ENCODE data around the gene BABAM2.
"Not testable (repeated sequence)": the region's sequence is repeated elsewhere in the genome, so short reads cannot be mapped to it uniquely, and the experiment has no call there.

The BABAM2 gene

DNA sequence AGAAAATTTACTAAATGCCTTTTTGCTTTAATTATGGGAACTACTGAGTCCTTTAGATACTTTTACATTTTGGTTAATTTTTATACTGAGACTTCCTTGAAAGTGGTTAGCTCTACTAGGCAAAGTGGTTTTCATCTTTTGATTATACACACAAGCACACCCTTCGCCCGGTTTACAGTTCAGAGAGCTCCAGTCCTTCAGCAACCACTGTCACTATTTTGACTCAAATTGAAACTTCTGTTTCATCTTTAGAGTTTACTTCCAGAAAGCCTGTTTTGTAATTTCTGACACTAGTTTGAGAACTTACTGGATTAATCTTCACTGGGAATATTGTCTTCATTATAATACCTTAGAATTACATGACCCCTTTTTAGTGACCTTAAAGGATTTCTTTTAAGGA lies 361.8 kb downstream of the BABAM2 start:
- 0 out of 2 replicates have a peak, but pooled peaks cover 3% of the 10 kb centered on the region for H3K4me1 ChIP-seq (ENCODE audit: control insufficient read depth, insufficient read depth, low read length)
- no peak overlapping the region for H3K27ac ChIP-seq (ENCODE audit: extremely low read depth, low read depth, low read length)
- no peak for TF ChIP-seq ZNF623 (tag by site-specific recombination; IDR thresholded peaks at IDR 0.05)
- TF ChIP-seq ZNF146 (tag by site-specific recombination; IDR thresholded peaks at IDR 0.05): no peak
- no peak for TF ChIP-seq ZNF341 (tag by site-specific recombination; IDR thresholded peaks at IDR 0.05; ENCODE audit: low read depth)
- TF ChIP-seq ZNF10 (tag by site-specific recombination; IDR thresholded peaks at IDR 0.05): no peak
- no peak for TF ChIP-seq ZNF843 (tag by site-specific recombination; IDR thresholded peaks at IDR 0.05)
- no peak for TF ChIP-seq ZNF175 (tag by site-specific recombination; IDR thresholded peaks at IDR 0.05)
- TF ChIP-seq, protein P1, sequence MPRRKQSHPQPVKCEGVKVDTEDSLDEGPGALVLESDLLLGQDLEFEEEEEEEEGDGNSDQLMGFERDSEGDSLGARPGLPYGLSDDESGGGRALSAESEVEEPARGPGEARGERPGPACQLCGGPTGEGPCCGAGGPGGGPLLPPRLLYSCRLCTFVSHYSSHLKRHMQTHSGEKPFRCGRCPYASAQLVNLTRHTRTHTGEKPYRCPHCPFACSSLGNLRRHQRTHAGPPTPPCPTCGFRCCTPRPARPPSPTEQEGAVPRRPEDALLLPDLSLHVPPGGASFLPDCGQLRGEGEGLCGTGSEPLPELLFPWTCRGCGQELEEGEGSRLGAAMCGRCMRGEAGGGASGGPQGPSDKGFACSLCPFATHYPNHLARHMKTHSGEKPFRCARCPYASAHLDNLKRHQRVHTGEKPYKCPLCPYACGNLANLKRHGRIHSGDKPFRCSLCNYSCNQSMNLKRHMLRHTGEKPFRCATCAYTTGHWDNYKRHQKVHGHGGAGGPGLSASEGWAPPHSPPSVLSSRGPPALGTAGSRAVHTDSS (tag by site-specific recombination; IDR thresholded peaks at IDR 0.05): no peak
- TF ChIP-seq HOXA7 (CRISPR knock-in tag; IDR thresholded peaks at IDR 0.05; ENCODE audit: borderline replicate concordance): no peak
- TF ChIP-seq ZNF416 (tag by site-specific recombination; IDR thresholded peaks at IDR 0.05): no peak
- no peak for TF ChIP-seq ZNF26 (tag by site-specific recombination; IDR thresholded peaks at IDR 0.05)
- TF ChIP-seq RBAK (tag by site-specific recombination; IDR thresholded peaks at IDR 0.05): no peak
- no peak for TF ChIP-seq ZNF18 (tag by site-specific recombination; IDR thresholded peaks at IDR 0.05)
- no peak overlapping the region for H3K4me3 ChIP-seq (ENCODE audit: low read depth, low read length)
- CTCF ChIA-PET: no interaction called here
- no peaks in the 10 kb centered on the region for H3K9me3 ChIP-seq (ENCODE audit: control insufficient read depth, insufficient read depth, low read depth, low read length)
- POLR2A ChIA-PET: no interaction called here
- H3K36me3 ChIP-seq (ENCODE audit: control insufficient read depth in 2 of 2, insufficient read depth in 1 of 2, low read length in 2 of 2): no peaks in the 10 kb centered on the region

DNA sequence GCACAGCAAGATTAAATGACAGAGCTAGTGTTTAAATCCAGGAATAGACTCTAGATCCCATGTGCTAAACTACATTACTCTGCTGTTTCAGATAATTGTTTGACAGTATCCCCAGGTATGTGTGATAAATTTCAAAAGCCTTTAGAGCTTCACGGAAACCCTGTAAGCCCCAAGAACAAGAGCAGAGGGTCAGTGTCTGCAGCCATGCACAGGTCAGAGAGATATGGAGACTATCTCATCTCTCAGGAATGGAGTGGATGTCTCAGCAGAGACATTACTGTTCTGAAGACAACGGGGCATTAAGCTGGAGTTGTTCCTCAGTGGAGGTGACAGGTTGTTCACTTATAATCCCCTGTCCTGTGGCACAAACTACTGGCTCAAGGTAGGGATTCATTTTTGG lies 363.0 kb downstream of the BABAM2 start:
- no peaks in the 10 kb centered on the region for H3K36me3 ChIP-seq (ENCODE audit: control insufficient read depth in 2 of 2, insufficient read depth in 1 of 2, low read length in 2 of 2)
- no peaks in the 10 kb centered on the region for H3K4me1 ChIP-seq (ENCODE audit: control insufficient read depth, insufficient read depth, low read length)
- ChIA-PET CTCF (interaction anchor here (0.6 kb wide), 1 partner anchor 14 kb away, joined by 4 read pairs; no protein-coding TSS in a partner anchor), POLR2A (no interaction called here)
- TF ChIP-seq ZNF600 (tag by site-specific recombination; IDR thresholded peaks at IDR 0.05) (no peak), ZNF791 (tag by site-specific recombination; IDR thresholded peaks at IDR 0.05) (no peak), ZNF175 (tag by site-specific recombination; IDR thresholded peaks at IDR 0.05) (no peak), ZNF510 (tag by site-specific recombination; IDR thresholded peaks at IDR 0.05; ENCODE audit: insufficient replicate concordance) (no peak), ZNF658 (tag by site-specific recombination; IDR thresholded peaks at IDR 0.05) (no peak)
- H3K9me3 ChIP-seq (ENCODE audit: control insufficient read depth, insufficient read depth, low read depth, low read length): no peaks in the 10 kb centered on the region
- H3K4me3 ChIP-seq (ENCODE audit: low read depth, low read length): no peak overlapping the region
- H3K27ac ChIP-seq (ENCODE audit: extremely low read depth, low read depth, low read length): no peak overlapping the region

DNA sequence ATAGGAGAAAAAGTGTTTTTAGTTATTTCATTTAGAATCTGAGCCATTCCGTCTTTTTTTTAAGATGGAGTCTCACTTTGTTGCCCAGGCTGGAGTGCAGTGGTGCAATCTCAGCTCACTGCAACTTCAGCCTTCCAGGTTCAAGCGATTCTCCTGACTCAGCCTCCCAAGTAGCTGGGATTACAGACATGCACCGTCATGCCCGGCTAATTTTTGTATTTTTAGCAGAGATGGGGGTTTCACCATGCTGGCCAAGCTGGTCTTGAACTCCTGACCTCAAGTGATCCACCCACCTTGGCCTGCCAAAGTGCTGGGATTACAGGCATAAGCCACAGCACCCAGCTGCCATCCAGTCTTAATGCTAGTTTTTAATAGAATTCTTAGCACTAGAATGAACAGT lies 364.7 kb downstream of the BABAM2 start:
- CTCF ChIA-PET; H3K27ac ChIP-seq (ENCODE audit: extremely low read depth, low read depth, low read length): not testable (repeated sequence)

More for the DNA sequence above, 364.7 kb downstream of the BABAM2 start:
- H3K9me3 ChIP-seq (ENCODE audit: control insufficient read depth, insufficient read depth, low read depth, low read length); POLR2A ChIA-PET; H3K4me3 ChIP-seq (ENCODE audit: low read depth, low read length); H3K4me1 ChIP-seq (ENCODE audit: control insufficient read depth, insufficient read depth, low read length); H3K36me3 ChIP-seq (ENCODE audit: control insufficient read depth in 2 of 2, insufficient read depth in 1 of 2, low read length in 2 of 2): not testable (repeated sequence)
